Left ventricle myocardium inferior (tissue), 1 donor: ENCODE data around the gene STARD13. TPM values are rescaled to one million over a fixed set of nuclear protein-coding genes. Genes with fewer than 3 reads are reported as not detected.

Experiments
- DNase-seq: peaks from one replicate; pipeline ENCODE4 v3.0.0-alpha.2; 2020
- H3K27ac ChIP-seq: fragments of 200-600 bp; replicated peaks from 2 replicates; pipeline ENCODE4 v1.8.0; 2021
- H3K27me3 ChIP-seq: fragments of 200-600 bp; 2 replicates; pipeline ENCODE4 v1.8.0; 2021; ENCODE audit warnings: low read depth
- H3K36me3 ChIP-seq: fragments of 200-600 bp; 2 replicates; pipeline ENCODE4 v1.8.0; 2021
- H3K4me1 ChIP-seq: fragments of 200-600 bp; 2 replicates; pipeline ENCODE4 v1.8.0; 2021
- H3K4me3 ChIP-seq: fragments of 200-600 bp; 2 replicates; pipeline ENCODE4 v1.8.0; 2021; ENCODE audit warnings: mild to moderate bottlenecking, moderate library complexity
- H3K9me3 ChIP-seq: fragments of 200-600 bp; replicated peaks from 2 replicates; pipeline ENCODE4 v1.8.0; 2021
- CTCF ChIP-seq: fragments of 200-600 bp; IDR thresholded peaks from 2 replicates; pipeline ENCODE4 v1.8.0; 2021; ENCODE audit warnings: antibody characterized with exemption, mild to moderate bottlenecking, borderline replicate concordance
- intact Hi-C: fragments of 100-400 bp; cut with micrococcal nuclease; formaldehyde crosslinking; loops from one replicate; pipeline ENCODE4 v1.11.0; 2022
- total RNA-seq: library from RNA; stranded (reverse); fragmentation: NEBNext Ultra II Directional; extraction: Animal tissue kit (Norgen Biotek cat#: 25700); gene quantifications from one replicate; pipeline ENCODE4 v1.2.1, GENCODE V29; 2021
- donor health status: DM: no; HTN: yes; CAD: no; lungs with severe emphysema.

The STARD13 gene
- total RNA-seq, 1 donor from 2014 or later: 29.9 TPM

GRCh38 chr13:33193428-33193974 is 92.1 kb downstream of the STARD13 start:
- H3K27ac ChIP-seq: peak overlapping the region; percentile 51
- H3K9me3 ChIP-seq: no peaks in the 10 kb centered on the region
- intact Hi-C loops: no loop called here
- H3K4me1 ChIP-seq: peaks cover 99% of the 10 kb centered on the region
- H3K36me3 ChIP-seq: no peaks in the 10 kb centered on the region
- H3K4me3 ChIP-seq: no peak overlapping the region
- H3K27me3 ChIP-seq: no peaks in the 10 kb centered on the region
- DNase-seq: no peak
- TF ChIP-seq CTCF: no peak

- Histone ChIP-seq H3K27ac (peak overlapping the region; percentile 24), H3K27me3 (no peaks in the 10 kb centered on the region), H3K4me3 (no peak overlapping the region), H3K9me3 (no peaks in the 10 kb centered on the region), H3K4me1 (peaks cover 99% of the 10 kb centered on the region), H3K36me3 (no peaks in the 10 kb centered on the region)
- intact Hi-C loops: no loop called here
- DNase-seq: no peak
- no peak for TF ChIP-seq CTCF
Measured at GRCh38 chr13:33191425-33192210, 93.9 kb downstream of the STARD13 start.

- no peak for TF ChIP-seq CTCF
- Histone ChIP-seq H3K27me3 (no peaks in the 10 kb centered on the region), H3K36me3 (no peaks in the 10 kb centered on the region), H3K27ac (peak overlapping the region; percentile 66), H3K4me1 (peaks cover 99% of the 10 kb centered on the region), H3K9me3 (no peaks in the 10 kb centered on the region), H3K4me3 (no peak overlapping the region)
- intact Hi-C loops: no loop called here
- no peak for DNase-seq
Measured at GRCh38 chr13:33189470-33189869, 96.1 kb downstream of the STARD13 start.

GRCh38 chr13:33188093-33188882 is 97.3 kb downstream of the STARD13 start:
- TF ChIP-seq CTCF: no peak
- Histone ChIP-seq H3K36me3 (no peaks in the 10 kb centered on the region), H3K27ac (peak overlapping the region; percentile 66)

GRCh38 chr13:33186861-33187291 is 98.7 kb downstream of the STARD13 start:
- intact Hi-C loops: no loop called here
- Histone ChIP-seq H3K36me3 (no peaks in the 10 kb centered on the region), H3K4me1 (peaks cover 99% of the 10 kb centered on the region), H3K27ac (peak overlapping the region; percentile 66), H3K4me3 (no peak overlapping the region), H3K27me3 (no peaks in the 10 kb centered on the region), H3K9me3 (no peaks in the 10 kb centered on the region)
- no peak for DNase-seq
- no peak for TF ChIP-seq CTCF

More at GRCh38 chr13:33188093-33188882, 97.3 kb downstream of the STARD13 start:
- Histone ChIP-seq H3K4me1 (peaks cover 99% of the 10 kb centered on the region), H3K27me3 (no peaks in the 10 kb centered on the region), H3K9me3 (no peaks in the 10 kb centered on the region), H3K4me3 (no peak overlapping the region)
- intact Hi-C loops: no loop called here
- DNase-seq: no peak
